A673 (cell line): ENCODE measurements around the gene CD300A.

ENCODE experiments used
- CTCF ChIP-seq: fragments of 300-800, 200-600 bp; sonication (generic); conservative IDR thresholded peaks from 2 replicates; pipeline ENCODE4 v1.5.1; 2017; ENCODE audit warnings: low read depth, mild to moderate bottlenecking, antibody characterized with exemption, low read length, moderate library complexity, mixed read lengths
- EZH2 ChIP-seq: fragments of 200-600 bp; sonication (generic); IDR thresholded peaks from 2 replicates; pipeline ENCODE4 v1.6.1; 2017; ENCODE audit warnings: borderline replicate concordance, low read depth, mild to moderate bottlenecking, mixed read lengths, antibody characterized with exemption, low read length; ENCODE audit not compliant: poor library complexity, severe bottlenecking

GRCh38 chr17:74491626-74492025, 25.2 kb downstream of the CD300A start:
- TF ChIP-seq CTCF (no peak), EZH2 (no peak)
